ENCODE results near the gene UBTFL1.

UBTFL1 gene

GRCh38 chr11:90113541-90113940 lies 27.8 kb downstream of the UBTFL1 start:
- Histone ChIP-seq H2BK5ac (ENCODE audit: low read depth, low read length, poor library complexity, severe bottlenecking) (no peak overlapping the region), H3K18ac (ENCODE audit: low read depth in 1 of 2, low read length in 2 of 2) (no peak overlapping the region), H3K27me3 (ENCODE audit: control insufficient read depth in 1 of 2, insufficient read depth in 1 of 2, low read length in 2 of 2) (peaks cover 0 to 2% of the 10 kb centered on the region in 2 experiments), H3K4me2 (ENCODE audit: low read length, poor library complexity, severe bottlenecking) (no peak overlapping the region), H3K9me3 (ENCODE audit: control insufficient read depth, low read length) (no peaks in the 10 kb centered on the region), H4K91ac (ENCODE audit: low read length) (no peak overlapping the region), H3K4me3 (ENCODE audit: insufficient read depth in 1 of 2, low read depth in 1 of 2, low read length in 2 of 2) (no peak overlapping the region), H3K14ac (ENCODE audit: low read length in 2 of 2) (no peak overlapping the region), H4K8ac (ENCODE audit: low read length) (no peak overlapping the region), H2BK120ac (ENCODE audit: low read depth, low read length) (no peak overlapping the region), H3K23ac (ENCODE audit: low read length in 2 of 2) (no peak overlapping the region), H3K4me1 (ENCODE audit: control insufficient read depth, insufficient read depth, low read depth, low read length) (no peaks in the 10 kb centered on the region), H2BK12ac (ENCODE audit: low read length in 2 of 2) (no peak overlapping the region), H2AFZ (ENCODE audit: low read depth, low read length) (no peak overlapping the region), H2BK15ac (ENCODE audit: low read depth, poor library complexity, severe bottlenecking) (no peak overlapping the region), H3K36me3 (ENCODE audit: control insufficient read depth in 1 of 2, insufficient read depth in 2 of 2, low read depth in 1 of 2, low read length in 2 of 2) (no peaks in the 10 kb centered on the region), H3K9ac (ENCODE audit: low read length) (no peak overlapping the region), H3K4ac (ENCODE audit: low read depth in 1 of 2, low read length in 2 of 2) (no peak overlapping the region), H3K79me1 (replicated peaks; ENCODE audit: low read length, poor library complexity, severe bottlenecking) (no peaks in the 10 kb centered on the region), H2AK5ac (ENCODE audit: low read length, severe bottlenecking) (no peak overlapping the region), H3K27ac (ENCODE audit: low read length, poor library complexity, severe bottlenecking) (no peak overlapping the region)
- 0% methylated on average over 1 of the region's 2 CpGs for WGBS
- no peak for DNase-seq

GRCh38 chr11:90120191-90120590 lies 34.4 kb downstream of the UBTFL1 start:
- Histone ChIP-seq H4K8ac (ENCODE audit: low read length) (no peak overlapping the region), H3K36me3 (ENCODE audit: control insufficient read depth in 1 of 2, insufficient read depth in 2 of 2, low read depth in 1 of 2, low read length in 2 of 2) (no peaks in the 10 kb centered on the region), H3K4me2 (ENCODE audit: low read length, poor library complexity, severe bottlenecking) (no peak overlapping the region), H3K27me3 (ENCODE audit: control insufficient read depth in 1 of 2, insufficient read depth in 1 of 2, low read length in 2 of 2) (peaks cover 0 to 2% of the 10 kb centered on the region in 2 experiments), H2AFZ (ENCODE audit: low read depth, low read length) (no peak overlapping the region), H4K91ac (ENCODE audit: low read length) (no peak overlapping the region), H3K23ac (ENCODE audit: low read length in 2 of 2) (no peak overlapping the region), H3K9me3 (ENCODE audit: control insufficient read depth, low read length) (no peaks in the 10 kb centered on the region), H3K9ac (ENCODE audit: low read length) (no peak overlapping the region), H2BK12ac (ENCODE audit: low read length in 2 of 2) (no peak overlapping the region), H2BK120ac (ENCODE audit: low read depth, low read length) (no peak overlapping the region), H3K79me1 (replicated peaks; ENCODE audit: low read length, poor library complexity, severe bottlenecking) (no peaks in the 10 kb centered on the region), H3K14ac (ENCODE audit: low read length in 2 of 2) (no peak overlapping the region), H3K18ac (ENCODE audit: low read depth in 1 of 2, low read length in 2 of 2) (no peak overlapping the region), H2BK5ac (ENCODE audit: low read depth, low read length, poor library complexity, severe bottlenecking) (no peak overlapping the region), H3K4ac (ENCODE audit: low read depth in 1 of 2, low read length in 2 of 2) (no peak overlapping the region), H3K4me3 (ENCODE audit: insufficient read depth in 1 of 2, low read depth in 1 of 2, low read length in 2 of 2) (no peak overlapping the region), H3K4me1 (ENCODE audit: control insufficient read depth, insufficient read depth, low read depth, low read length) (no peaks in the 10 kb centered on the region), H3K27ac (ENCODE audit: low read length, poor library complexity, severe bottlenecking) (no peak overlapping the region), H2AK5ac (ENCODE audit: low read length, severe bottlenecking) (no peak overlapping the region), H2BK15ac (ENCODE audit: low read depth, poor library complexity, severe bottlenecking) (no peak overlapping the region)
- WGBS, result 88% methylated on average over 4 of the region's 4 CpGs
- DNase-seq, result no peak

GRCh38 chr11:90124371-90124770 lies 38.6 kb downstream of the UBTFL1 start:
- H3K9me3 ChIP-seq (ENCODE audit: control insufficient read depth, low read length), result no peaks in the 10 kb centered on the region
- H4K8ac ChIP-seq (ENCODE audit: low read length), result no peak overlapping the region
- peaks cover 0 to 2% of the 10 kb centered on the region in 2 experiments for H3K27me3 ChIP-seq (ENCODE audit: control insufficient read depth in 1 of 2, insufficient read depth in 1 of 2, low read length in 2 of 2)
- no peak overlapping the region for H3K18ac ChIP-seq (ENCODE audit: low read depth in 1 of 2, low read length in 2 of 2)
- H3K4ac ChIP-seq (ENCODE audit: low read depth in 1 of 2, low read length in 2 of 2), result no peak overlapping the region
- H3K79me1 ChIP-seq (replicated peaks; ENCODE audit: low read length, poor library complexity, severe bottlenecking), result no peaks in the 10 kb centered on the region
- no peak overlapping the region for H3K14ac ChIP-seq (ENCODE audit: low read length in 2 of 2)
- H3K23ac ChIP-seq (ENCODE audit: low read length in 2 of 2), result no peak overlapping the region
- H2BK120ac ChIP-seq (ENCODE audit: low read depth, low read length), result no peak overlapping the region
- H2AFZ ChIP-seq (ENCODE audit: low read depth, low read length), result no peak overlapping the region
- H2BK12ac ChIP-seq (ENCODE audit: low read length in 2 of 2), result no peak overlapping the region
- no peak for DNase-seq
- no peak overlapping the region for H3K9ac ChIP-seq (ENCODE audit: low read length)
- H3K36me3 ChIP-seq (ENCODE audit: control insufficient read depth in 1 of 2, insufficient read depth in 2 of 2, low read depth in 1 of 2, low read length in 2 of 2), result no peaks in the 10 kb centered on the region
- no peak overlapping the region for H4K91ac ChIP-seq (ENCODE audit: low read length)
- no peak overlapping the region for H3K4me3 ChIP-seq (ENCODE audit: insufficient read depth in 1 of 2, low read depth in 1 of 2, low read length in 2 of 2)
- no peak overlapping the region for H2AK5ac ChIP-seq (ENCODE audit: low read length, severe bottlenecking)
- WGBS, result no CpG with 5 or more reads among the region's 1 CpG
- H3K4me1 ChIP-seq (ENCODE audit: control insufficient read depth, insufficient read depth, low read depth, low read length), result no peaks in the 10 kb centered on the region
- H3K27ac ChIP-seq (ENCODE audit: low read length, poor library complexity, severe bottlenecking), result no peak overlapping the region
- no peak overlapping the region for H3K4me2 ChIP-seq (ENCODE audit: low read length, poor library complexity, severe bottlenecking)
- H2BK15ac ChIP-seq (ENCODE audit: low read depth, poor library complexity, severe bottlenecking), result no peak overlapping the region
- no peak overlapping the region for H2BK5ac ChIP-seq (ENCODE audit: low read depth, low read length, poor library complexity, severe bottlenecking)

- Histone ChIP-seq H3K79me1 (replicated peaks; ENCODE audit: low read length, poor library complexity, severe bottlenecking) (no peaks in the 10 kb centered on the region), H3K4me1 (ENCODE audit: control insufficient read depth, insufficient read depth, low read depth, low read length) (no peaks in the 10 kb centered on the region), H3K23ac (ENCODE audit: low read length in 2 of 2) (no peak overlapping the region), H3K36me3 (ENCODE audit: control insufficient read depth in 1 of 2, insufficient read depth in 2 of 2, low read depth in 1 of 2, low read length in 2 of 2) (no peaks in the 10 kb centered on the region), H3K18ac (ENCODE audit: low read depth in 1 of 2, low read length in 2 of 2) (no peak overlapping the region), H3K9me3 (ENCODE audit: control insufficient read depth, low read length) (no peaks in the 10 kb centered on the region), H4K91ac (ENCODE audit: low read length) (no peak overlapping the region), H2BK12ac (ENCODE audit: low read length in 2 of 2) (no peak overlapping the region), H2BK5ac (ENCODE audit: low read depth, low read length, poor library complexity, severe bottlenecking) (no peak overlapping the region), H2BK15ac (ENCODE audit: low read depth, poor library complexity, severe bottlenecking) (no peak overlapping the region), H3K27me3 (ENCODE audit: control insufficient read depth in 1 of 2, insufficient read depth in 1 of 2, low read length in 2 of 2) (peaks cover 0 to 2% of the 10 kb centered on the region in 2 experiments), H4K8ac (ENCODE audit: low read length) (no peak overlapping the region), H3K4ac (ENCODE audit: low read depth in 1 of 2, low read length in 2 of 2) (no peak overlapping the region), H2AFZ (ENCODE audit: low read depth, low read length) (no peak overlapping the region), H3K9ac (ENCODE audit: low read length) (no peak overlapping the region), H3K14ac (ENCODE audit: low read length in 2 of 2) (no peak overlapping the region), H2AK5ac (ENCODE audit: low read length, severe bottlenecking) (no peak overlapping the region), H3K27ac (ENCODE audit: low read length, poor library complexity, severe bottlenecking) (no peak overlapping the region), H3K4me2 (ENCODE audit: low read length, poor library complexity, severe bottlenecking) (no peak overlapping the region), H3K4me3 (ENCODE audit: insufficient read depth in 1 of 2, low read depth in 1 of 2, low read length in 2 of 2) (no peak overlapping the region), H2BK120ac (ENCODE audit: low read depth, low read length) (no peak overlapping the region)
- WGBS, result 70% methylated on average over 3 of the region's 3 CpGs
- DNase-seq, result no peak
These were observed 39.2 kb downstream of the UBTFL1 start for GRCh38 chr11:90124946-90125345.

Measured in mesenchymal stem cell (in vitro differentiated cells and primary cell).